ENCODE measurements around the gene RANBP3.

RANBP3 gene

DNA sequence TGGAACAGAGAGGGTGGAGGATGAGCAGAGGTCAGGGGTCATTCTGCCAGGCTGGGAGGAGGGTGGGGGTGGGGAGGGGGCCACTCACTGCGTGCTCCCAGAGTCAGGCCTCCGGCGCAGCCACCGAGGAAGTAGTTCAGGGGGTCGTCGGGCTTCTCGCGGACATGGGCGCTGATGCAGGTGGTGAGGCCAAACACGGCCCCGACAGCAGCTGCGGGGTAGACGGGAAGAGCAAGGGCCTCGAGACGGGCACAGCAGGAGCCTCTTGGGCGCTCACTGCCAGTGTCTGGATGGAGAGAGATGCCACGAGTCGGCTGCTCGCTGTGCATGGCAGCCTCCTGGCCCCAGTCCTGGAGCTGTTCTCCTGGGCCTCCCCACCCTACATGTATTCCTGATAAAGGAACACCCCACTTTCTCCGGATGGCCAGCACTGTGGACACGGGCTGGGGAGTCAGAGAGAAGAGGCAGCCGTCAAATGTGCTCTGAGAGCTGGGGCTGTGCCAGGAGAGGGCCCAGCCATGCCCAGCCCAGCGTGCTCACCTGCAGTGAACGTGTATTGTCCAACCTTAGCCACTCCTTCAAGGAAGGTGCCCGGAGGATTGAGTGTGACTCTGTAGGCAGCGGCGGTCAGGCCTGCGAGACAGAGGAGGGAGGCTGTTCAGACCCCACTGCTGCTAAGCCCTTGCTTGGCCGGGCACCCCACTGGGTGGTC lies 81.4 kb downstream of the RANBP3 start:
- CTCF ChIA-PET = no interaction called here
- peak overlapping the region; percentile 84 for H3K27ac ChIP-seq
- no peak for DNase-seq (ENCODE audit: low spot score)
- TF ChIP-seq CTCF (conservative IDR thresholded peaks at IDR 0.05; ENCODE audit: low read depth) = no peak
- POLR2A ChIA-PET (ENCODE audit: low non-redundant PET) = interaction anchor here (0.5 to 1.1 kb wide), 2 partner anchors 12 to 69 kb away, joined by 3 to 5 read pairs; no protein-coding TSS in a partner anchor

DNA sequence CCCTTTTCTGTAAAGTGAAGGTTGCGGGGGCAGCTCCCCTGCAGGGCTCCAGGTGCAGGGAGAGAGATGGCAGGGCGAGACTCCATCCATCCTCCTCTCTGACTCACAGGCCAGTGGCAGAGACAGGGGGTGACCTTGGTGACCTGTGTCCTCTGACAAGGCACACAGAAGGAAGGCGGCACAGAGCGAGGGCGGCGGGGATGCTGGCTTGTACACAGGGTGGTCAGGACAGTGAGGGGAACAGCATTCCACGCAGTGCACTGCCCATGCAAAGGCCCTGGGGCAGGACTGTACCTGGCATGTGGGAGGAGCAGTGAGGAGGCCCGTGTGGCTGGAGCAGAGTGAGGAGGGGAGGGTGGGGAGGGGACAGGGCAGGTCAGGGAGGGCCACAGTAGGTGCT lies 82.0 kb downstream of the RANBP3 start:
- no peak for TF ChIP-seq CTCF (conservative IDR thresholded peaks at IDR 0.05; ENCODE audit: low read depth)
- POLR2A ChIA-PET (ENCODE audit: low non-redundant PET) = interaction anchor here (0.5 kb wide), 1 partner anchor 11 kb away, joined by 5 read pairs; no protein-coding TSS in a partner anchor
- H3K27ac ChIP-seq = peak overlapping the region; percentile 84
- no peak for DNase-seq (ENCODE audit: low spot score)
- CTCF ChIA-PET = interaction anchor here (0.7 to 1.0 kb wide), 3 partner anchors 46 to 92 kb away, joined by 3 to 8 read pairs (median 4); no protein-coding TSS in a partner anchor

- no peak for DNase-seq (ENCODE audit: low spot score)
- no peak for TF ChIP-seq CTCF (conservative IDR thresholded peaks at IDR 0.05; ENCODE audit: low read depth)
- ChIA-PET CTCF (interaction anchor here (0.7 to 1.0 kb wide), 3 partner anchors 45 to 91 kb away, joined by 3 to 8 read pairs (median 4); no protein-coding TSS in a partner anchor), POLR2A (ENCODE audit: low non-redundant PET) (no interaction called here)
- H3K27ac ChIP-seq = peak overlapping the region; percentile 84
Measured at GRCh38 chr19:5895409-5895808, 82.5 kb downstream of the RANBP3 start.

- ChIA-PET POLR2A (ENCODE audit: low non-redundant PET) (no interaction called here), CTCF (interaction anchor here (1.0 kb wide), 2 partner anchors 88 to 91 kb away, joined by 3 to 8 read pairs; no protein-coding TSS in a partner anchor)
- no peak for DNase-seq (ENCODE audit: low spot score)
- peak overlapping the region; percentile 84 for H3K27ac ChIP-seq
- no peak for TF ChIP-seq CTCF (conservative IDR thresholded peaks at IDR 0.05; ENCODE audit: low read depth)
Measured at GRCh38 chr19:5894704-5895349, 83.1 kb downstream of the RANBP3 start.

DNA sequence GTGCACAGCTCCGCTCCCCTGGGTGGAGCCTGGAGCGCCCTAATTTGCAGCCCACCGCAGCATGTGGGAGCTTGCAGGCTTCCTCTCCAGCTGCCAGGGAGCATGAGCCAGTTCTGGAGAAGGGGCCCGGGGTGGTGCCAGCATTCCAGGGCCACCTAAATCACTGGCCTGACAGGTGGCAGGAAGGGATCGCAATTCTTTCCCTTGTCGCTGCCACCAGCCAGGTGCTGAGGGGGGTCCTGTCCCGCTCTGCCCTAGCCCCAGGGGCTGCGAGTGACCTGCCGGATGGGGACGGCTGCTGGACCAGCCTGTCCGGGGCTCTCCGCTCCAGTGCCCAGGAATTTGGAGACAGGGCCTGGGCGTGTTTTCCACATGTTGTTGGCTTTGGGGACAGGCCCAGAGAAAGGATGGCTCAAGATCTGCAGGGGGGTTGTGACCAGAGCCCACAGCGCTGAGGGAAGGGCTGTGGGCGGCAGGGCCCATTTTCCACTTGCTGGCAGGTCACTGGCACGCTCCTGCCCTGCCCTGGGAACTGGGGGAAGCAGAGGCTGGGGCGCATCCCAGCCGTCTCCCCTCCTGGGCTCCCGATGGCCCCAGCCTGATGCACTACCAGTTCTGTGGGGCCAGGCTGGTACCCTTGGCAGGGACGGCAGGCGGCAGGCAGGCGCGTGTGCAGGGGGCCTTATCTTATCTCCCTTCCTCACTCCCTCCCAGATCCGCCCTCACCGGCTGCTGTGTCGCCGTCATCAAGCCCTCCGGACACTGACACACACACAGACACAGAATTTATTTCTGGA lies 83.8 kb downstream of the RANBP3 start:
- ChIA-PET CTCF (interaction anchor here (2.4 kb wide), 1 partner anchor 90 kb away, joined by 15 read pairs; no protein-coding TSS in a partner anchor), POLR2A (ENCODE audit: low non-redundant PET) (no interaction called here)
- DNase-seq (ENCODE audit: low spot score) = peak; percentile 25
- TF ChIP-seq CTCF (conservative IDR thresholded peaks at IDR 0.05; ENCODE audit: low read depth) = no peak
- peak overlapping the region; percentile 84 for H3K27ac ChIP-seq
